ENCODE data around the gene LOXHD1. TPM values are rescaled to one million over a fixed set of nuclear protein-coding genes. Genes with fewer than 3 reads are reported as not detected.

LOXHD1 gene
- total and polyA plus RNA-seq, 2 of the 13 experiments (the other 11 are each of a cell fraction or from before 2014, with no cell fraction given): not detected

GRCh38 chr18:46570666-46571065, 86.4 kb downstream of the LOXHD1 start:
- H4K20me1 ChIP-seq (ENCODE audit: insufficient read depth, low read length): no peaks in the 10 kb centered on the region
- WGBS (ENCODE audit: low lambda C conversion rate): 35% methylated on average over 6 of the region's 6 CpGs
- H3K4me2 ChIP-seq (ENCODE audit: low read depth, low read length): no peak overlapping the region
- H3K27me3 ChIP-seq (ENCODE audit: control insufficient read depth in 1 of 2, insufficient read depth in 2 of 2, low read length in 2 of 2): no peaks in the 10 kb centered on the region; a peak in 1 of 5 replicates
- no TSS peak for BruUV-seq (replicated peaks)
- no peaks in the 10 kb centered on the region for H3K4me1 ChIP-seq (ENCODE audit: insufficient read depth, low read length)
- POLR2A ChIA-PET: no interaction called here
- H3K9me3 ChIP-seq (ENCODE audit: low read length): no peaks in the 10 kb centered on the region
- TF ChIP-seq ZNF577 (CRISPR knock-in tag; IDR thresholded peaks at IDR 0.05; ENCODE audit: borderline replicate concordance, low read depth) (no peak), ATF6 (CRISPR knock-in tag; conservative IDR thresholded peaks at IDR 0.05) (no peak), MLXIP (CRISPR knock-in tag; IDR thresholded peaks at IDR 0.05; ENCODE audit: borderline replicate concordance) (no peak), TEAD3 (CRISPR knock-in tag; optimal IDR thresholded peaks at IDR 0.05; ENCODE audit: borderline replicate concordance) (no peak), ZSCAN9 (CRISPR knock-in tag; IDR thresholded peaks at IDR 0.05; ENCODE audit: borderline replicate concordance) (no peak), ZNF543 (CRISPR knock-in tag; IDR thresholded peaks at IDR 0.05) (no peak), U2AF1 (optimal IDR thresholded peaks at IDR 0.05; ENCODE audit: low read depth, low read length) (no peak), SMAD1 (CRISPR knock-in tag; IDR thresholded peaks at IDR 0.05; ENCODE audit: borderline replicate concordance, low read depth) (no peak), HMG20A (CRISPR knock-in tag; IDR thresholded peaks at IDR 0.05; ENCODE audit: borderline replicate concordance) (no peak)
- TF ChIP-seq, protein P1, sequence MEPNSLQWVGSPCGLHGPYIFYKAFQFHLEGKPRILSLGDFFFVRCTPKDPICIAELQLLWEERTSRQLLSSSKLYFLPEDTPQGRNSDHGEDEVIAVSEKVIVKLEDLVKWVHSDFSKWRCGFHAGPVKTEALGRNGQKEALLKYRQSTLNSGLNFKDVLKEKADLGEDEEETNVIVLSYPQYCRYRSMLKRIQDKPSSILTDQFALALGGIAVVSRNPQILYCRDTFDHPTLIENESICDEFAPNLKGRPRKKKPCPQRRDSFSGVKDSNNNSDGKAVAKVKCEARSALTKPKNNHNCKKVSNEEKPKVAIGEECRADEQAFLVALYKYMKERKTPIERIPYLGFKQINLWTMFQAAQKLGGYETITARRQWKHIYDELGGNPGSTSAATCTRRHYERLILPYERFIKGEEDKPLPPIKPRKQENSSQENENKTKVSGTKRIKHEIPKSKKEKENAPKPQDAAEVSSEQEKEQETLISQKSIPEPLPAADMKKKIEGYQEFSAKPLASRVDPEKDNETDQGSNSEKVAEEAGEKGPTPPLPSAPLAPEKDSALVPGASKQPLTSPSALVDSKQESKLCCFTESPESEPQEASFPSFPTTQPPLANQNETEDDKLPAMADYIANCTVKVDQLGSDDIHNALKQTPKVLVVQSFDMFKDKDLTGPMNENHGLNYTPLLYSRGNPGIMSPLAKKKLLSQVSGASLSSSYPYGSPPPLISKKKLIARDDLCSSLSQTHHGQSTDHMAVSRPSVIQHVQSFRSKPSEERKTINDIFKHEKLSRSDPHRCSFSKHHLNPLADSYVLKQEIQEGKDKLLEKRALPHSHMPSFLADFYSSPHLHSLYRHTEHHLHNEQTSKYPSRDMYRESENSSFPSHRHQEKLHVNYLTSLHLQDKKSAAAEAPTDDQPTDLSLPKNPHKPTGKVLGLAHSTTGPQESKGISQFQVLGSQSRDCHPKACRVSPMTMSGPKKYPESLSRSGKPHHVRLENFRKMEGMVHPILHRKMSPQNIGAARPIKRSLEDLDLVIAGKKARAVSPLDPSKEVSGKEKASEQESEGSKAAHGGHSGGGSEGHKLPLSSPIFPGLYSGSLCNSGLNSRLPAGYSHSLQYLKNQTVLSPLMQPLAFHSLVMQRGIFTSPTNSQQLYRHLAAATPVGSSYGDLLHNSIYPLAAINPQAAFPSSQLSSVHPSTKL (CRISPR knock-in tag; IDR thresholded peaks at IDR 0.05): no peak
- no peak for FAIRE-seq
- H3K4me3 ChIP-seq (replicated peaks in 1 of 3; ENCODE audit: insufficient read depth in 1 of 3, low read depth in 2 of 3, low read length in 3 of 3): no peak overlapping the region
- no peak overlapping the region for H3K27ac ChIP-seq (ENCODE audit: extremely low read length, insufficient read depth, low read length)
- DNase-seq (ENCODE audit: low spot score): no peak
- in situ Hi-C loops (cut with HindIII; ENCODE audit: extremely low pct_ligation_motif_present, low pct_unique_long_range_greater_than_20kb): no loop called here
- CTCF ChIA-PET (ENCODE audit: low intra/inter-chr PET ratio, low total read pairs): no interaction called here
- no peaks in the 10 kb centered on the region for H3K36me3 ChIP-seq (replicated peaks in 1 of 2; ENCODE audit: control insufficient read depth in 1 of 2, insufficient read depth in 2 of 2, low read length in 2 of 2)
- intact Hi-C loops (cut with micrococcal nuclease; ENCODE audit: unreplicated experiment): no loop called here
- H3K9ac ChIP-seq (ENCODE audit: insufficient read depth, low read depth, low read length): no peak overlapping the region
- ATAC-seq: no peak
- H3K79me2 ChIP-seq (ENCODE audit: insufficient read depth, low read length): no peaks in the 10 kb centered on the region
- no peak overlapping the region for H2AFZ ChIP-seq (ENCODE audit: low read length)
